ENCODE results near the gene SMS.

DNA sequence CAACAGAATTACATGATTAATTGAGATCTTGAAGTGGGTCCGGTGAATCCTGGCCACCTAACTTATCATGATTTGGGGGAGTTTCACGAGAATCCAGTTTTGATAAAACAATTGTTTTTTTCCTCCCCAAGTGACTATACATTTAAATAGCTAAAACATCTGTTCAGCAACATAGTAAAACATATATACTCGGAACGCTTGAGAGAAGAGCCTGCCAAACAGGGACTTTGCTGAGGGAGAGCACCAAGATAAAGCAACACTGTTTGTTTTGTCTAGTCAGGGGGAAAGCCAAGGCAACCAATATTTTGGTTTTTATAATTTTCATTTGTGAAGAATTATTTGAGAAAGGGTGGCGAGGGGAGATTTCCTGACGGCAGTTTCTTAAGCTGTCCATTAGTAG is 92.0 kb downstream of the SMS start:
- no peak for TF ChIP-seq POLR2A (IDR thresholded peaks at IDR 0.05)
- TF ChIP-seq, protein P1, sequence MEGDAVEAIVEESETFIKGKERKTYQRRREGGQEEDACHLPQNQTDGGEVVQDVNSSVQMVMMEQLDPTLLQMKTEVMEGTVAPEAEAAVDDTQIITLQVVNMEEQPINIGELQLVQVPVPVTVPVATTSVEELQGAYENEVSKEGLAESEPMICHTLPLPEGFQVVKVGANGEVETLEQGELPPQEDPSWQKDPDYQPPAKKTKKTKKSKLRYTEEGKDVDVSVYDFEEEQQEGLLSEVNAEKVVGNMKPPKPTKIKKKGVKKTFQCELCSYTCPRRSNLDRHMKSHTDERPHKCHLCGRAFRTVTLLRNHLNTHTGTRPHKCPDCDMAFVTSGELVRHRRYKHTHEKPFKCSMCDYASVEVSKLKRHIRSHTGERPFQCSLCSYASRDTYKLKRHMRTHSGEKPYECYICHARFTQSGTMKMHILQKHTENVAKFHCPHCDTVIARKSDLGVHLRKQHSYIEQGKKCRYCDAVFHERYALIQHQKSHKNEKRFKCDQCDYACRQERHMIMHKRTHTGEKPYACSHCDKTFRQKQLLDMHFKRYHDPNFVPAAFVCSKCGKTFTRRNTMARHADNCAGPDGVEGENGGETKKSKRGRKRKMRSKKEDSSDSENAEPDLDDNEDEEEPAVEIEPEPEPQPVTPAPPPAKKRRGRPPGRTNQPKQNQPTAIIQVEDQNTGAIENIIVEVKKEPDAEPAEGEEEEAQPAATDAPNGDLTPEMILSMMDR (IDR thresholded peaks at IDR 0.05), result no peak

Data from heart left ventricle (tissue), 13 donors.